ENCODE measurements around the gene EPB41L2.
"Not testable (repeated sequence)": the region's sequence is repeated elsewhere in the genome, so short reads cannot be mapped to it uniquely, and the experiment has no call there.

The EPB41L2 gene

DNA sequence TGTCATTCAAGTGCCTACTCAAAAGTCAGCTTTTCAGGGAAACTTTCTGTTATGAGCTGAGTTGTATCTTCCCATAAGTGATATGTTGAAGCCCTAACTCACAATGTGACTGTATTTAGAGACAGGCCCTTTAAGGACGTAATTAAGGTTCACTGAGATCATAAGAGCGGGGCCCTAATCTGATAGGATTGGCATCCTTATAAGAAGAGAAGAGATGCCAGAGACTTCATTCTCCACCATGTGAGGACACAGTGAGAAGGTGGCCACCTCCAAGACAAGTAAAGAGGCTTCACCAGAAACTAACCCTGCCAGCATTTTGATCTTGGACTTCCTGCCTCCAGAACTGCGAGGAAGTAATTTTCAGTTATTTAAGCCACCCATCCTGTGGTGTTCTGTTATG is 248.5 kb downstream of the EPB41L2 start:
- DNase-seq (ENCODE audit: extremely low spot score): no peak
- TF ChIP-seq, protein P1, sequence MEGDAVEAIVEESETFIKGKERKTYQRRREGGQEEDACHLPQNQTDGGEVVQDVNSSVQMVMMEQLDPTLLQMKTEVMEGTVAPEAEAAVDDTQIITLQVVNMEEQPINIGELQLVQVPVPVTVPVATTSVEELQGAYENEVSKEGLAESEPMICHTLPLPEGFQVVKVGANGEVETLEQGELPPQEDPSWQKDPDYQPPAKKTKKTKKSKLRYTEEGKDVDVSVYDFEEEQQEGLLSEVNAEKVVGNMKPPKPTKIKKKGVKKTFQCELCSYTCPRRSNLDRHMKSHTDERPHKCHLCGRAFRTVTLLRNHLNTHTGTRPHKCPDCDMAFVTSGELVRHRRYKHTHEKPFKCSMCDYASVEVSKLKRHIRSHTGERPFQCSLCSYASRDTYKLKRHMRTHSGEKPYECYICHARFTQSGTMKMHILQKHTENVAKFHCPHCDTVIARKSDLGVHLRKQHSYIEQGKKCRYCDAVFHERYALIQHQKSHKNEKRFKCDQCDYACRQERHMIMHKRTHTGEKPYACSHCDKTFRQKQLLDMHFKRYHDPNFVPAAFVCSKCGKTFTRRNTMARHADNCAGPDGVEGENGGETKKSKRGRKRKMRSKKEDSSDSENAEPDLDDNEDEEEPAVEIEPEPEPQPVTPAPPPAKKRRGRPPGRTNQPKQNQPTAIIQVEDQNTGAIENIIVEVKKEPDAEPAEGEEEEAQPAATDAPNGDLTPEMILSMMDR (IDR thresholded peaks at IDR 0.05; ENCODE audit: control extremely low read depth, extremely low read depth, low read depth, missing control alignments): no peak
- POLR2A ChIA-PET: no interaction called here
- CTCF ChIA-PET: interaction anchor here (1.1 to 1.2 kb wide), 2 partner anchors 11 to 20 kb away, joined by 3 read pairs; no protein-coding TSS in a partner anchor

DNA sequence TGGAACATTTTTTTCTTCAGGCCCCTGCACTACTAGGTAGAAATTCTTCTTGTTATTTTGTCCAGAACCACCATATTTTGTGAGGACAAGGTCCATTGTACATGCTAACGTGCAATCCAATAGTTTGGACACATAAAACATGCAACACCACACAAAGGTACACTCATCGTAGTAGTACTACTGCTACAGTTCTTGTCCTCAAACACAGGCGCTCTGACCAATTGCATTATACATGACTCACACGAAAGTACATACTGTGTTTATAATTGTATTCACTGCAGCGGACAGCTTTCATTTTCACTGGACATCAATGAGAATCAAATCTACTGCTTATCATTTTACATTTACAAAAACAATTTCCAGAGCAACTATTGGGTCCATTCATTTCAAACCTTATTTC is 251.1 kb downstream of the EPB41L2 start:
- ChIA-PET POLR2A (no interaction called here), CTCF (no interaction called here)
- no peak for DNase-seq (ENCODE audit: extremely low spot score)
- TF ChIP-seq, protein P1 (IDR thresholded peaks at IDR 0.05; ENCODE audit: control extremely low read depth, extremely low read depth, low read depth, missing control alignments): no peak

DNA sequence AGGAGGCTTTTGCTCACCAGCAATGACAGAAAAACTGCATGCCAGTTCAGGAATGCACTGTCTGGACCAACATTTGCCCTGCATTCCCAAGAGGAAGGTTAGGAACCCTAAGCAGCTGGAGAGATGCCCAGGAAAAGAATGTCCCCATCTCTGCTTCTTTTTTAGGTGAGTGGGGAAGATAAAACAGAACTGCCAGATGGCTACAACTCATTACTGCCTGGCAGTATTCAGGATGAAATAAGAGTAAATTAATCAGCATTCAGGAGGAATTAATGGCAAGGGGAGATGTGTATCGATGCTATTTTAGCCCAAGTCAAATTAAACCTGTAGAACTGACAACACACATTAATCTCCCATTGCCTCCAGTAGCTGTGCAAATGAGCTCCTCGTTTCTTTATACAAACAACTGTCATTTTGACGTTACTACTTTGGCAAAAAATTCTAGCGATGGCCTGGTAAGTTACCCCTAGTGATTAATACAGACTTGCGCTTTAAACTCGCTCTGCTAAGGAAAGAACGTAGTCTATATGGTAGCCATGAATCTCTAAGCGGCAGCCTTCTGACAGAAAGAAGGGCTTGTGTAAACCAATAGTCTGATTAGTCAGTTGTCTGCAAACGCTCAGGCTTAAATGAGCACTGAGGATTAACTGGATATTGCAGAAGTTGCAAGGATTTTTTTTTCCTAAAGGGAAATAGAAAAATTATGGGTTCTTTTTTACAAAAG is 252.6 kb downstream of the EPB41L2 start:
- ChIA-PET CTCF (no interaction called here), POLR2A (no interaction called here)
- DNase-seq (ENCODE audit: extremely low spot score): no peak
- TF ChIP-seq, protein P1 (IDR thresholded peaks at IDR 0.05; ENCODE audit: control extremely low read depth, extremely low read depth, low read depth, missing control alignments): no peak

DNA sequence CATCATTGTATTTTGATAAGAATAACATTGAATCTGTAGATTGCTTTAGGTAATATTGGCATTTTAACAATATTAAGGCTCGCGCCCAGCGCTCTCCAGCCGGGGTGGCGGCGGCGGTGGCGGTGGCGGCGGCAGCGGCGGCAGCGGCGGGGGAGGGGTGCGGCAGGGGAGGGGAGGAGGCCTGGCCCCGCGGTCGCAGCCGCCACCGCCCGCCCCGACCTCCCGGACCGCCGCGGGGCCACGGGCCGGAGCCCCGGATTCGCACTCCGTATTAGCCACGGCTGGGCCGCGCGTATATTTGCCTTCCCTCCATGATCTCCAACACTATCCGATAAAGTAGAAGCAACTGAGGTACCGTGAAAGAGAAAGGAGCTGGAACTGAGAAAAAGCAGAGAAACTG is 261.7 kb downstream of the EPB41L2 start:
- CTCF ChIA-PET; DNase-seq (ENCODE audit: extremely low spot score); POLR2A ChIA-PET: not testable (repeated sequence)

DNA sequence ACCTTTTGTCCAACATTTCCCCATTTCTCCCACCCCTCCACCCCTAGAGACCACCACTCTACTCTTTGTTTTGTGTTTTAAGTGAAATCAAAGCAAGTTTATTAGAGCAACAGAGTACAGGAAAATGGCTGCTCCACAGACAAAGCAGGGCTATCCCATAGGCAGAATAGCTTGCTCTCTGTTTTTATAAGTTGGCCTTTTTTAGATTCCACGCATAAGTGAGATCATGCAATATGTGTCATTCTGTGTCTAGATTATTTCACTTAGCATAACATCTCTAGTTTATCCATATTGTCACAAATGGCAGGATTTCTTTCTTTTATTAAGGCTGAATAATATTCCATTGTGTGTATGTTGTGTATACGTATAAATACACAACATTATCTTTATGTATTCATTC is 266.0 kb downstream of the EPB41L2 start:
- TF ChIP-seq, protein P1 (IDR thresholded peaks at IDR 0.05; ENCODE audit: control extremely low read depth, extremely low read depth, low read depth, missing control alignments): no peak
- DNase-seq (ENCODE audit: extremely low spot score): no peak
- ChIA-PET CTCF (no interaction called here), POLR2A (no interaction called here)

DNA sequence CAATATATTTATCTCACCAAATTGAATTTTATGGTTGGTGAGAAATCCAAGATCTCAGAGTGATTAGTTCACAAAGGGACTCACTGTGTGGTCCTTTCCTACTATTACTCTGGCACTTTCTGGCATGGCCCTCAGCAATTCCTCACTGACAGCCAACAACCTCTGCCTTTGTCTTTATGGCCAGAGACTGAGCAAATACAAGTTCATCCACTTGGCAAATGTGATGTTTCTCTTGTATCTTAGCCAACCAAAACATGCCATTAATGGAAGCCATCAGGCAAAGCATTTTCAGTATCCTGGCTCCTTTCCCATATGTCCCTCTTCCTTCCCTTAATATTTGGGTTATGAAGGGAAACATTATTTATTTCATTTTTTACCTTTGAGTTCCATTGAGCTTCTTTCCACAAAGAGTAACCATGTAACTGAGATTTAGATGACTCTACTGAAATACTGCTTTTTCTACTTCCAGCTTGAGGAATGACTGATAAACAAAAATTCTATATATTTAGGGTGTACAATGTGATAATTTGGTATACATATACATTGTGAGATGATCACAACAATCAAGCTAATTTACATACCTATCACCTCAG is 266.6 kb downstream of the EPB41L2 start:
- POLR2A ChIA-PET: no interaction called here
- CTCF ChIA-PET: no interaction called here
- no peak for DNase-seq (ENCODE audit: extremely low spot score)
- TF ChIP-seq, protein P1 (IDR thresholded peaks at IDR 0.05; ENCODE audit: control extremely low read depth, extremely low read depth, low read depth, missing control alignments): no peak

DNA sequence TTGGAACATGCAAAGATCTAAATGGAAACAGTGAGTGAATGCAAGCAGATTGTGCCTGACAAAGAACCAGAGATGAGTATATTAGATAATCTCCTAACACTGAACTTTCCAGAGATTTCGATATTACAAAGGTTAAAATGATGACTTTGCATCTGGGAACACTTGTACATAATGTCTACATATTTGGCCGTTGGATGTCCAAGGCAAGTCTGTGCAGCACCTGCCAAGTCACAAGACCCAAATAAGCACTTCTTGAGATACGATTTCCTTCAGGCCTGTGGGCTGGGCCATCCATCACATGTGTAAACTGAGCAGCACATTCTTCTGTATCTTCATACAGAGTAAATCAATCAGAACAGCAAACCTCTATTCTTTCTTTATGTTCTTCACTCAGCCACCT is 268.3 kb downstream of the EPB41L2 start:
- no peak for DNase-seq (ENCODE audit: extremely low spot score)
- TF ChIP-seq, protein P1 (IDR thresholded peaks at IDR 0.05; ENCODE audit: control extremely low read depth, extremely low read depth, low read depth, missing control alignments): no peak
- ChIA-PET POLR2A (no interaction called here), CTCF (interaction anchor here (0.6 to 0.7 kb wide), 2 partner anchors 9 to 20 kb away, joined by 3 read pairs; no protein-coding TSS in a partner anchor)

Measured in GM10248 (cell line).